ENCODE measurements around the gene EIPR1.

- TF ChIP-seq CTCF (IDR thresholded peaks at IDR 0.05) (no peak), POLR2A (IDR thresholded peaks at IDR 0.05) (no peak)
Observed at GRCh38 chr2:3427272-3427671, 49.7 kb upstream of the EIPR1 start.
